AG04449 (cell line): ENCODE data around the gene ASB11.

Experiments
- CTCF ChIA-PET: fragments of 350-600 bp; formaldehyde crosslinking; extraction: SDS; loops from one replicate; lab custom pipeline; 2021; ENCODE audit warnings: antibody characterized with exemption; lab: Yijun Ruan, JAX
- POLR2A ChIA-PET: fragments of 400-600, 350-600 bp; formaldehyde crosslinking; extraction: SDS; loops from one replicate; lab custom pipeline; 2020; ENCODE audit warnings: antibody characterized with exemption, inconsistent platforms; lab: Yijun Ruan, JAX
- DNase-seq: peaks from one replicate; pipeline ENCODE4 v3.0.0-alpha.2; 2010; ENCODE audit warnings: low read depth, low spot score
- H3K4me3 ChIP-seq: 2 replicates; pipeline ENCODE4 v1.5.1; 2011; ENCODE audit warnings: low read depth, mild to moderate bottlenecking, control low read depth, low read length
- TF ChIP-seq, protein P1 (sequence below): IDR thresholded peaks from one replicate; pipeline ENCODE4 v1.5.1; 2011; ENCODE audit warnings: mild to moderate bottlenecking, moderate library complexity, low read length, control low read depth, inconsistent platforms; ENCODE audit not compliant: insufficient read depth; ENCODE audit errors: missing control alignments

The ASB11 gene

DNA sequence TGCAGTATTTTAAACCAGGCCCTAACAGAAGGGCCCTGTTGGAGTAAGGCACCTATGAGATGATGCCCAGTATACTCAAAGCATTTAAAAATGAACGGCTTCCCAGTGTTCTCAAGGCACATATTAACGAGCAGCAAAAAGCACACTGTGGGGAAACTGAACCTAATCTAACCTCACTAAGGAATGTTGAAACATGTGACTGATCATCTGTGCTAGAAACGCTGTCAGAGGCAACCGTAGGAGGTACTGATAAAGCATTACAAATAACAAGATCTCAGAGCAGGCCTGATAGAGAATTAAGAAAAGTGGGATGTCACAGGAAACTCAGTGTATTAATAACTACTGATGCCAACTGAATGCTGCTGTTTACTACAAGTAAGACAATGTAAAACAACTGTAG lies 69.5 kb downstream of the ASB11 start:
- CTCF ChIA-PET: no interaction called here
- POLR2A ChIA-PET: no interaction called here
- TF ChIP-seq, protein P1, sequence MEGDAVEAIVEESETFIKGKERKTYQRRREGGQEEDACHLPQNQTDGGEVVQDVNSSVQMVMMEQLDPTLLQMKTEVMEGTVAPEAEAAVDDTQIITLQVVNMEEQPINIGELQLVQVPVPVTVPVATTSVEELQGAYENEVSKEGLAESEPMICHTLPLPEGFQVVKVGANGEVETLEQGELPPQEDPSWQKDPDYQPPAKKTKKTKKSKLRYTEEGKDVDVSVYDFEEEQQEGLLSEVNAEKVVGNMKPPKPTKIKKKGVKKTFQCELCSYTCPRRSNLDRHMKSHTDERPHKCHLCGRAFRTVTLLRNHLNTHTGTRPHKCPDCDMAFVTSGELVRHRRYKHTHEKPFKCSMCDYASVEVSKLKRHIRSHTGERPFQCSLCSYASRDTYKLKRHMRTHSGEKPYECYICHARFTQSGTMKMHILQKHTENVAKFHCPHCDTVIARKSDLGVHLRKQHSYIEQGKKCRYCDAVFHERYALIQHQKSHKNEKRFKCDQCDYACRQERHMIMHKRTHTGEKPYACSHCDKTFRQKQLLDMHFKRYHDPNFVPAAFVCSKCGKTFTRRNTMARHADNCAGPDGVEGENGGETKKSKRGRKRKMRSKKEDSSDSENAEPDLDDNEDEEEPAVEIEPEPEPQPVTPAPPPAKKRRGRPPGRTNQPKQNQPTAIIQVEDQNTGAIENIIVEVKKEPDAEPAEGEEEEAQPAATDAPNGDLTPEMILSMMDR: no peak
- DNase-seq: no peak
- no peak overlapping the region for H3K4me3 ChIP-seq

DNA sequence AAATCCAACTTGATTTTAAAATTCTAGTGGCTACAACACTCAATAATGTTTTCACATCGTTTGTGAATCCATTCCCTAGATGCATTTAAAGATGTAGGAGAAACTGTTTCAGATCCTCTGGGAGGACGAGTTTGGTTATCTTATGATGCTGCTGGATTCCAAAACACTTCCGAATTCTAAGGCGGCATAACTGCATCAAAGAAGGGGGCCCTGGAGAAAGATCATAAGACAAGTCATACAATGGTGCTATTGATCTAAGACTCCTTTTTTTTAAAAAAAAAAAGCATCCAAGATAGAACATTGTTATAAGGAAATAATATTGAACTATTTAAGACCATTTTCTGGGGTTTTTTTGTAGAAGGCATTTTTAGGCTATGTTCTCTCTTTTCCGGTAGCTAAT lies 71.0 kb downstream of the ASB11 start:
- TF ChIP-seq, protein P1: no peak
- ChIA-PET POLR2A (no interaction called here), CTCF (interaction anchor here (0.9 to 1.9 kb wide), 3 partner anchors 11 to 1205 kb away, joined by 3 to 7 read pairs (median 3); no protein-coding TSS in a partner anchor)
- no peak overlapping the region for H3K4me3 ChIP-seq
- no peak for DNase-seq

DNA sequence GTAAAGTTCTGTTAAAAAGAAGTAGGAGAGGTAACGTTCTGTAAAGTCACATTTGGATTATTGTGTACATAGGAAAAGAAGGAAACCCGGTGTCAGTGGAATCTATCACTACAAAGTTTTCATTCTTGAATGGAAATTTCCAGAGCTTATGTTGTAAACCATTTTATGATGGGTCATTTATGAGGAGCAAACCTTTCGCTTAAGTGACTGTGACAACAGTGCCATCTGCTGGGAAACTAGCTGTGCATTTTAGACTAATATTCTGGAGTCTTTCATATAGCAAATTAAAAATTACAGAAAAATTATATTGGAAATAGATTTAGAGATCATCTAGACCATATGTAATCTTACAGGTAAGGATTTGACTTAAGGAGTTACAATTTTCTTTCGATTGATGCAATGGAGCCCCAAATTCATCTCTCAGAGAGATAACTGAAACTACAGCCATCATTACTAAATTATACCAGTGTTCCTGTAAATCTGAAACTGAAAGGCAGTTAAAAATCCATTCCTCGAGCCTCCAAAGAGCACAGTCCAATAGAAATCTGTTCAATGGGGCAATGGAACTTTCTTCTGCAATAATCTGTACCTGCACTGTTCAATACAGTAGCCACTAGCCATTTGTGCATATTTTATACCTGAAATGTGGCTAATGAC lies 72.4 kb downstream of the ASB11 start:
- TF ChIP-seq, protein P1: no peak
- no peak overlapping the region for H3K4me3 ChIP-seq
- ChIA-PET CTCF (interaction anchor here (0.7 to 1.9 kb wide), 6 partner anchors 9 to 1204 kb away, joined by 3 to 7 read pairs (median 3); no protein-coding TSS in a partner anchor), POLR2A (no interaction called here)
- DNase-seq: no peak

DNA sequence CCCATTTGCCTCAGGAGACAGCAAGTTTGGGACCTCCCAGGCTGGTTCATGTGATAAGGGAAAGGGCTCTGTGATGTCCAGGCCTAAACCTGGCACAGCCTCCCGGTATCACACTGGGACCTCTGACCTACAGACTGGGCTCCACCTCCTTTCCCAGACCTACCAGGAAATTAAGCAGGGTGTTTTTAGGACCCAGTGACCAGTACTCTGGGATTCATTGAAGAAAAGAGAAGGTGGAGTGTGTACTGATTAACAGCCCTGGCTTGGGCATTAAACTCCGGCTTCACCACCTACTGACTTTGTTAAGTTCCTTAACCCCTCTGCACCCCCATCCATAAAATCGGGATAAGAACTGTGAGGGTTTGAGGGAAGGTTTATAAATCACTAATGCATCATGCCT lies 74.1 kb downstream of the ASB11 start:
- TF ChIP-seq, protein P1: no peak
- H3K4me3 ChIP-seq: no peak overlapping the region
- POLR2A ChIA-PET: no interaction called here
- DNase-seq: no peak
- CTCF ChIA-PET: interaction anchor here (1.2 to 1.6 kb wide), 3 partner anchors 1146 to 1202 kb away, joined by 4 read pairs; no protein-coding TSS in a partner anchor

DNA sequence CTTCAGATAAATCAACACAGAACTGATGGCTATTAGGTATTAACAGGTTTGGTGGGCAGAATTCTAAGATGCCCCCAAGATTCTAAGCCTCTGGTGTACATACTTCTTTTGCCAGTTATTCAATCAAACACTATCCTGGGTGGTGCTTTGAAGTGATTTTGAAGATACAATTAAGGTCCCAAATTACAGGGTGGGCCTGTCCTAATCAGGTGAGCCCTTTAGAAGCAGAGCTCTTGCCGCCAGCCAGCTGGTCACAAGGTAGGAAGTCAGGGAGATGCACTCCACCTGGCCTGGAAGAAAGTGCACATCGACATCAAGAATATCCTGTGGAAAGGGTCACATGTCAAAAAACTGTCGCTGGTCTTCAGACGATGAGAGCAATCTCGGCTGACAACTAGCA lies 75.0 kb downstream of the ASB11 start:
- CTCF ChIA-PET: interaction anchor here (1.2 to 1.6 kb wide), 3 partner anchors 1145 to 1201 kb away, joined by 4 read pairs; no protein-coding TSS in a partner anchor

DNA sequence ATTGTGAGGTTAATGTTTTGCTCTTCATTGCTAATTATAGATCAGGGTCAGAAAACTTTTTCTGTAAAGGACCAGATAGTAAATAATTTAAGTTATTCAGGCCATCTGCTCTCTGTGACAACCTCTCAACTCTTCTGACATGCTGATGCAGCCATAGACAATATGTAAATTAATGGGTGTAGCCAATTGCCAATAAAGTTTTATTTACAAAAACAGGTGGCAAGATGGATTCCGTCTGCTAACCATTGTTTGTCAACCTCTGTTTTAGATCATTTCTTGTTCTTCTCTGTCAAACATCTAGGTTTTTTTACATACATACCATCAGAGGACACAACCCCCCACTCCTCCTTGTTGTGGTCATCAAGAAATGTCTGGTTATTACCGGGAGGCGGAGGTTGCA lies 79.3 kb downstream of the ASB11 start:
- H3K4me3 ChIP-seq: no peak overlapping the region
- CTCF ChIA-PET: no interaction called here

More for the DNA sequence above, 75.0 kb downstream of the ASB11 start:
- no peak overlapping the region for H3K4me3 ChIP-seq
- POLR2A ChIA-PET: no interaction called here
- DNase-seq: no peak
- TF ChIP-seq, protein P1: no peak

More for the DNA sequence above, 79.3 kb downstream of the ASB11 start:
- no peak for DNase-seq
- POLR2A ChIA-PET: no interaction called here
- TF ChIP-seq, protein P1: no peak
